ENCODE data around the gene TDP1.
A peak's percentile ranks its signal among the peaks of the same experiment; 100 is the strongest.
"Not testable (repeated sequence)": the region's sequence is repeated elsewhere in the genome, so short reads cannot be mapped to it uniquely, and the experiment has no call there.

Gene TDP1

GRCh38 chr14:90054803-90055202, 99.1 kb downstream of the TDP1 start:
- no peak for DNase-seq

- no peak for DNase-seq
Observed at GRCh38 chr14:90056826-90057225, 101.1 kb downstream of the TDP1 start.

DNA sequence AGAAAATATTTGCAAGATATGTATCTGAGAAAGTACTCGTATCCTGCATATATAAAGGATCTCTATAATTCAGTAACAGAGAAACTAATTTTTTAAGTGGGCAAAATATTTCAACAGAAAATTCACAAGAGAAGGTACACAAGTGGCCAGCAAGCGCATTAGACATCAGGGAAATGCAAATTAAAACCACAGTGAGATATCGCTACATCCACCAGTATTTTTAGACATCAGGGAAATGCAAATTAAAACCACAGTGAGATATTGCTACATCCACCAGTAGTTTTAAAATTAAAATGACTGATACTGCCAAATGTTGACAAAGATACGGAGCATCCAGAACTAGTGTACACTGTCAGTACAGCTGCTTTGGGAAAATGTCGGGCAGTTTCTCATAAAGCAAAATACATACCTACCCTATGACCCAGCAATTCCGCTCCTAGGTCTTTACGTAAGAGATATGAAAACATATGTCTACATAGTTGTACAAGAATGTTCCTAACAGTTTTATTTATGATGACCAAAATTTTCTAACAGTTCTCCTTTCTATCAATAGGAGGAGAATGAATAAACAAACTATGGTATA, 103.2 kb downstream of the TDP1 start:
- no peak for DNase-seq

DNA sequence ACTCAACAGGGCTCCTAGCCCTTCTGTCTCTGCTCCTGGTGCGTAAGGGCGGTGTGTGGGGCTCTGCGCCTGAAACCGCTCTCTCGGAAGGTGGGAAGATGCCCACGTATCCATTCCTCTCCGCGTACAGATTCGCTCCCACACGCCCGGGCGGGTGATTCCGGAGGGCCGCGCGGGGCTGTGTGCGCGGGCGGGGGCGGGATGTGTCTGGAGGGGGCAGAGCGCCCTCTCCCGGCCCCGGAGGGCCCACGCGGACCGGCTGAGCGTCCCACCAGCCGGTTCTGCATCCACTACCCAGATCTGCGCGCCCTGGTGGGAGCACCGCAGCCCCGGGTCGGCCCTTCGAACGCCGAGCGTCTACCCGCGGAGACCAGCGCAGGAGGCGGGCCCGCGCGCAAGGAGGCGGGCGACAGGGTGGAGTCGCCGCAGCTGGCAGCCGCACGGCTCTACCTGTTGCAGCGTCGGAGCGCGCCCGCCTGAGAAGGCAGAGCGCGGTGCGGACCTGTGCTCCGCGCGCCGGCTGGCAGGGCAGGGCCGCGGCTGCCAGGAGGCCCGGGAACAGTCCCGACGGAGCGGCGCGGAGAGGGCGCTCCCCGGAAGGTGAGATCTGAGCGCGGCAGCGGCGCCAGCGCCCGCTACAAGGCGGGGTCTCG, 104.7 kb downstream of the TDP1 start:
- peak; percentile 72 for DNase-seq

- peak; percentile 15 for DNase-seq
Observed at GRCh38 chr14:90060965-90061684, 105.4 kb downstream of the TDP1 start.

DNA sequence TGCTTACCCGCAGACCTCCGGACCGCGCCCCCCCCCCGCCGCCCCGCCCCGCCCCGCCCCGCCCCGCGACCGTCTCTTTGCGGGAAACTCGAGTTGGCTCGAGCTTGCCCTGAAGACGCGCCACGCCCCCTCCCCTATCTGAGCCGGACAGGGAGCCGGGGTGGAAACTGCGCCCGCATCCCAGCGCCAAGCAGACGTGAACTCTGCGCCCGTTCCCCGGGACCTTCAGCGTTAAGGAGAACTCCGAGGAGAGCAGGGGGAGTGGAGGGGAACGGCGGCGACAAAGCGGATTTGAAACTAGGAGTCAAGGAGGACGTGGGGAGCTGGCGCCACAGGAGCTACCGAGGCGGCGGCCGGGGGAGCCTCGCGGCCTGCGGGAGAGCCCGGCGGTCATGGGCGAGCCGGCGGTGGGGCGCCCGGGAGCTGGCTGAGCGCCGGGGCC, 106.0 kb downstream of the TDP1 start, which contains the start of gene KCNK13:
KCNK13 (plus strand) TSS at position 310 of the 442 bp plus-strand sequence. CDS start 212 bp downstream, outside the sequence.
- DNase-seq = no peak

DNA sequence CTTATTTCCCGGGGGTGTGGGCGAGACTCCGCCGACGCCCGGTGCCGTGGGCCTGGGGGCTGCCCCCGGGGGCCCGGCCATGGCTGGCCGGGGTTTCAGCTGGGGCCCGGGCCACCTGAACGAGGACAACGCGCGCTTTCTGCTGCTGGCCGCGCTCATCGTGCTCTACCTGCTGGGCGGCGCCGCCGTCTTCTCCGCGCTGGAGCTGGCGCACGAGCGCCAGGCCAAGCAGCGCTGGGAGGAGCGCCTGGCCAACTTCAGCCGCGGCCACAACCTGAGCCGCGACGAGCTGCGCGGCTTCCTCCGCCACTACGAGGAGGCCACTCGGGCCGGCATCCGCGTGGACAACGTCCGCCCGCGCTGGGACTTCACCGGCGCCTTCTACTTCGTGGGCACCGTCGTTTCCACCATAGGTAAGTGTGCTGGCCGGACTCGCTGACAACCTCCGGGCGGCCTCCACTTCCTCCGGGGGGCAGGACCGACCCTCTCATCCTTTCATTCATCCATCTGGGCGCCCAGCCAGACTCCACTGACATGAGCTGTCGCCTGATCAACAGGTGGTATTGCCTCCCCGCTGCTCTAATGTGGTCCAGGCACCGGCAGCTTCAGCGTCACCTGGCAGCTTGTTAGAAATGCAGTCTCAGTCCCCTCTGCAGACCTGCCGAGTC, 106.5 kb downstream of the TDP1 start:
- peak; percentile 94 for DNase-seq

GRCh38 chr14:90062822-90063539, 107.3 kb downstream of the TDP1 start:
- DNase-seq = no peak

DNA sequence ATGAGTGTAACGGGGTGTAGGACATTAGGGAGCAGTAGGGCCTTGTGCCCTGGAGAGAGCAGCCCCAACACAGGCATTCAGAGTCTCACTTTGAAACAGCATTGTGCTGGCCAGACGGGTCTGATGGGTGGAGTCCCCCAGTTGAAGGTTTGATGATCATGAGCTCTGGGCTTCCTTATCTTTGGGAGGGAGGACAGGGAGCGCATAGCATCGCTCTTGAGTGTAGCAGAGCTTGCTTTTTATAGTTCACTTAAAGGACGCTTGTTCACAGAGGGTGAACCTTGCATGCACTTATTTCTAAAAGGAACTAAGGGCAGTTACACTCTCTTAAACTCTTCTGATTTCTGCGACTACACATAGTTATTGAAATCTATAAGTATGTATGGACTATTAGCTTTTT, 116.6 kb downstream of the TDP1 start:
- no peak for DNase-seq

DNA sequence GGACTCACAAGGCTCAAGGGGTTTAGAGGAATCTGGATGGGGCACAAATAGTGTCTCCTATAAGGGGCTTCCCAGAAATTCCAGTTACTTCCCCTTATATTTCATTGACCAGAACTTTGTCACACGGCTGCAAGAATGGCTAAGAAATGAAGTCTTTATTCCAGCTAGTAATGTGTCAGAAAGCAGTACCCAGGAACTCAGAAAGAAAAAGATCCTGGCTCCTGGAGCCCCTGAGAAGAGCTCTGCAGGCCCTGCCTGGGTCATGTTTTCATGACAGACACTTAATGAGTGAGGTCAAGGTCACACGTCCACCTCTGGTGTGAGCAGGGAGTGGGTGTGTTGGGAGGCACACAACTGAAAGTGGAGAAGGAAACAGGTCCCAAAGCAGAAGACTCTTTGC, 123.8 kb downstream of the TDP1 start:
- DNase-seq = no peak

GRCh38 chr14:90087433-90087832, 131.7 kb downstream of the TDP1 start:
- DNase-seq = no peak

GRCh38 chr14:90088176-90088575, 132.4 kb downstream of the TDP1 start:
- no peak for DNase-seq

DNA sequence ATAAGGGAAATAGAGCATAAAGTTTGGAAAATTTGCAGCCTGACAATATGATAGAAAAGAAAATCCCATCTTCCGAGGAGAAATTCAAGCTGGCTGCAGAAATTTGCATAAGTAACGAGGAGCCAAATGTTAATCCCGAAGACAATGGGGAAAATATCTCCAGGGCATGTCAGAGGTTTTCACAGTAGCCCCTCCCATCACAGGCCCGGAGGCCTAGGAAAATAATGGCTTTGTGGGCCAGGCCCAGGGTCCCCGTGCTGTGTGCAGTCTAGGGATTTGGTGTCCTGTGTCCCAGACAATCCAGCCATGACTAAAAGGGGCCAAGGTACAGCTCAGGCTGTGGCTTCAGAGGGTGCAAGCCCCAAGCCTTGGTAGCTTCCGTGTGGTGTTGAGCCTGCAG, 133.8 kb downstream of the TDP1 start:
- DNase-seq = not testable (repeated sequence)

DNA sequence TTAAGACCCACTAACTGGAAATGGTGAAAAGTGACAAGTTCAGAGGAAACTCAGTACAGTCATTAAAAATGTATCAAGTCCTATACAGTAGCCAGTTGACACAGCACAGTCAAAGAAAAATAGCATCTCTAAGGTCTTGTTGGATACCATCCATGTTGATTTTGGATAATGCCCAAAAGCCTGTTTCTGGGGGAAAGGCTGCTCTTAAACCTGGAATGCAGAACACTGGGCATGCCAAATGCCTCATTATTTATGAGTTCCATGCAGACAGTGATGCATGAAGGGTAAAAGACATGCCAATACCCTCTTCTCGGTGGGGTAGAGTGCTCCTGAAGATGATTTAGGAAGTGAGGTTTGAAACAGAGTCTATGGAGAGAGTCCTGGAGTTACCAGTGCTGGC, 135.7 kb downstream of the TDP1 start:
- DNase-seq = peak; percentile 66

DNA sequence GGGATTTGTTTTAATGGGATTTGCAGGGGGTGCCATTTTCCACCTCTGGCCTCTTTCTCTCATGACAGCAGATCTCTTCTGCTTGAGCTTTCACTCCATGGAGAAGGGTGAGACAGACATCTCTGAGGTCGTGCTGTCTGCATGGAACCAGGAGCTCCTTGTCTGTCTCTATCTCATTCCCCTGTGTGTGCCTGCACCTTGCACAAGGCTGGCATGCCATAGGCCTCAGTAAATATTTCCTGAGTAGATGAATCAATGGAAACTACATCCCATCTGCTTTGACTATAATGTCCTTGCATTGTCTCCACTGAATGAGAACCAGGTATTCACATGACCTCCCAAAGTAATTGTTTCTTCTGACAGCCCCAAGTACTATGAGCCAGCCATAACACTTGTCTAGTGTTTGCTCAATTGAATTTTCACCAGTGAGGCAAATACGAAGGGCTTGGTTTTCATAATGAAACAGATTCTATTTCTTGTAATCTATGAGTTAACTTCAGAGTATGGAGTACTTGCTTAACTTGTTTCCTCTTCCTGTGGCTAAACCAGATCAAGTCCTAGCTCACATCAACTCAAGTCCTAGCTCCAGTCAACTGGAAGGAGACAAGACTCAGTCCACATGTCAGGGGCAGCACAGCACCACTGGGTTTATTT, 138.3 kb downstream of the TDP1 start:
- no peak for DNase-seq
